GM19035 (cell line): ENCODE data around the gene BAIAP2L1.
"Not testable (repeated sequence)": the region's sequence is repeated elsewhere in the genome, so short reads cannot be mapped to it uniquely, and the experiment has no call there.

ENCODE experiments used
- ATAC-seq: cut with Tn5 transposase; IDR thresholded peaks from one replicate; pipeline ENCODE4 v1.9.1; 2021; ENCODE audit not compliant: unreplicated experiment

The BAIAP2L1 gene

GRCh38 chr7:98399890-98400541, 874 bp downstream of the BAIAP2L1 start:
- ATAC-seq = no peak

- no peak for ATAC-seq
Observed at GRCh38 chr7:98399462-98399861, 1.4 kb downstream of the BAIAP2L1 start.

- ATAC-seq = no peak
Observed at GRCh38 chr7:98398567-98399372, 2.1 kb downstream of the BAIAP2L1 start.

- ATAC-seq = no peak
Observed at GRCh38 chr7:98396768-98397167, 4.1 kb downstream of the BAIAP2L1 start.

- ATAC-seq = no peak
Observed at GRCh38 chr7:98395951-98396350, 4.9 kb downstream of the BAIAP2L1 start.

GRCh38 chr7:98395481-98395880, 5.4 kb downstream of the BAIAP2L1 start:
- no peak for ATAC-seq

- ATAC-seq = no peak
Observed at GRCh38 chr7:98394377-98394836, 6.5 kb downstream of the BAIAP2L1 start.

GRCh38 chr7:98387544-98388226, 13.2 kb downstream of the BAIAP2L1 start:
- no peak for ATAC-seq

GRCh38 chr7:98387131-98387530, 13.8 kb downstream of the BAIAP2L1 start:
- no peak for ATAC-seq

GRCh38 chr7:98385532-98385931, 15.4 kb downstream of the BAIAP2L1 start:
- ATAC-seq = not testable (repeated sequence)

GRCh38 chr7:98378210-98378819, 22.6 kb downstream of the BAIAP2L1 start:
- ATAC-seq = no peak

- ATAC-seq = no peak
Observed at GRCh38 chr7:98376711-98377110, 24.2 kb downstream of the BAIAP2L1 start.

GRCh38 chr7:98375664-98376063, 25.2 kb downstream of the BAIAP2L1 start:
- no peak for ATAC-seq

- no peak for ATAC-seq
Observed at GRCh38 chr7:98374285-98374680, 26.6 kb downstream of the BAIAP2L1 start.

GRCh38 chr7:98372993-98373392, 27.9 kb downstream of the BAIAP2L1 start:
- no peak for ATAC-seq

- ATAC-seq = no peak
Observed at GRCh38 chr7:98369726-98370125, 31.2 kb downstream of the BAIAP2L1 start.

- ATAC-seq = no peak
Observed at GRCh38 chr7:98368716-98369115, 32.2 kb downstream of the BAIAP2L1 start.

- ATAC-seq = no peak
Observed at GRCh38 chr7:98366562-98366938, 34.3 kb downstream of the BAIAP2L1 start.

- no peak for ATAC-seq
Observed at GRCh38 chr7:98365863-98366561, 34.9 kb downstream of the BAIAP2L1 start.

- ATAC-seq = no peak
Observed at GRCh38 chr7:98364220-98364619, 36.7 kb downstream of the BAIAP2L1 start.

GRCh38 chr7:98362517-98362916, 38.4 kb downstream of the BAIAP2L1 start:
- ATAC-seq = no peak
